ENCODE results near the gene RGS7BP. TPM values are rescaled to one million over a fixed set of nuclear protein-coding genes. Genes with fewer than 3 reads are reported as not detected.

RGS7BP gene
- total and polyA plus RNA-seq, 9 donors, result 1.4 to 6.5 (median 4.3) TPM

DNA sequence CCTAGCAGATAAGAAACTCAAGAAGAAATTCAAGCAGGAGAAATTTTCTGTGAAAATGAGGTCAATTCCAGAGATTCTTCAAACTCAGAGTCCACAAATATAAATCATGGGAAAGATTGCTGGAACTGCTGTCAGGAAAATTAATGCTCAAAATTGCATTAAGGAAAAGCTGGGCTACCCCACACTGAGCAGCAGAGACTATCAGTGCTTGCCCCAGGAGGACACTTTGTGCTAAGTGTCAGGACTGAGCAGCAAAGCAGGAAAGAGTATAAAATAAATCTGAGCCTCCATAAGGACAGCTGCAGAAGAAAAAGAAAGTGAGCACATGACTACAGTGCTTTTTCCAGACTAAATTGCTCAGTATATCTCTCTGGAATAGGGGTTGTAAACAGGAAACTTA lies 81.6 kb downstream of the RGS7BP start:
- no peak for DNase-seq
- Histone ChIP-seq H3K4me1 (ENCODE audit: insufficient read depth) (peaks cover 8% of the 10 kb centered on the region), H3K4me3 (no peak overlapping the region), H3K36me3 (no peaks in the 10 kb centered on the region), H3K27ac (no peak overlapping the region), H3K9me3 (no peaks in the 10 kb centered on the region), H3K27me3 (no peaks in the 10 kb centered on the region)
- intact Hi-C loops (cut with DNase I), result no loop called here
- TF ChIP-seq EP300 (IDR thresholded peaks at IDR 0.05) (no peak), POLR2A (IDR thresholded peaks at IDR 0.05) (no peak)
- TF ChIP-seq, protein P1, sequence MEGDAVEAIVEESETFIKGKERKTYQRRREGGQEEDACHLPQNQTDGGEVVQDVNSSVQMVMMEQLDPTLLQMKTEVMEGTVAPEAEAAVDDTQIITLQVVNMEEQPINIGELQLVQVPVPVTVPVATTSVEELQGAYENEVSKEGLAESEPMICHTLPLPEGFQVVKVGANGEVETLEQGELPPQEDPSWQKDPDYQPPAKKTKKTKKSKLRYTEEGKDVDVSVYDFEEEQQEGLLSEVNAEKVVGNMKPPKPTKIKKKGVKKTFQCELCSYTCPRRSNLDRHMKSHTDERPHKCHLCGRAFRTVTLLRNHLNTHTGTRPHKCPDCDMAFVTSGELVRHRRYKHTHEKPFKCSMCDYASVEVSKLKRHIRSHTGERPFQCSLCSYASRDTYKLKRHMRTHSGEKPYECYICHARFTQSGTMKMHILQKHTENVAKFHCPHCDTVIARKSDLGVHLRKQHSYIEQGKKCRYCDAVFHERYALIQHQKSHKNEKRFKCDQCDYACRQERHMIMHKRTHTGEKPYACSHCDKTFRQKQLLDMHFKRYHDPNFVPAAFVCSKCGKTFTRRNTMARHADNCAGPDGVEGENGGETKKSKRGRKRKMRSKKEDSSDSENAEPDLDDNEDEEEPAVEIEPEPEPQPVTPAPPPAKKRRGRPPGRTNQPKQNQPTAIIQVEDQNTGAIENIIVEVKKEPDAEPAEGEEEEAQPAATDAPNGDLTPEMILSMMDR (IDR thresholded peaks at IDR 0.05), result no peak

DNA sequence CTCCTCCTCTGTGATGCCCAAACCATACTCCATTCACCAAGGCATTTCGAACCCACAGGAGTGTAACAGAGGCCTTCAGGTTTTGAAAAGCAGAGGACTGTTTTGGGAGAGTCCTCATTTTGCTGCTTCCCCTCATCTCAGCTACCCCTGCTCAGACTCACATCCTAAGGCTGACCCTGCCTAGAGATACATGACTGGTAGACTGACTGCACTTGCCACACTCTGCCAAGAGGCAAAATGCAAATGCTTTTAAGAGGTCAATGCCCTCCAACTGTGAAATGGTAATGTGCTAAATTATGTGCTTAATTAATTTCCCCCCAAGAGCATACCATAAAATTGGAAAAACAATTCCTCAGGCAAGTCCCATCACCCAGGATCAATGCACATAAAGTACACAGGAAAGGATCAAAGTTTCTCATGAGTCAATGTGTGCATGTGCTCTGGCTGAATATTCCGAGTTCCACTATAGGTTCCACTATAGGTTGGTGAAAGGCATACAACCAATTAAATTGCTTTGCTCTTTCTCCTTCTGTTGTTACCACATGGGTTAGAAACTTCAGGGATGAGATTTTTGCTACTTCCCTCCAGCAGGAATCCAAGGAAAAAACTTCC lies 87.0 kb downstream of the RGS7BP start:
- WGBS, 3 donors, result 42 to 47% (median 43%) methylated on average over 2 of the region's 2 CpGs
- H3K4me1 ChIP-seq (ENCODE audit: insufficient read depth), result peaks cover 3% of the 10 kb centered on the region
- H3K36me3 ChIP-seq, result no peaks in the 10 kb centered on the region
- no peak for DNase-seq
- intact Hi-C loops (cut with DNase I), result loop anchor here in 1 of 4 donors (10.0 kb wide), 1 partner anchor 448 kb away; no protein-coding TSS in a partner anchor
- TF ChIP-seq, protein P1 (IDR thresholded peaks at IDR 0.05), result no peak
- TF ChIP-seq EP300 (IDR thresholded peaks at IDR 0.05), result no peak
- no peak for TF ChIP-seq POLR2A (IDR thresholded peaks at IDR 0.05)
- no peak overlapping the region for H3K4me3 ChIP-seq
- no peak overlapping the region for H3K27ac ChIP-seq
- H3K9me3 ChIP-seq, result no peaks in the 10 kb centered on the region
- no peaks in the 10 kb centered on the region for H3K27me3 ChIP-seq

DNA sequence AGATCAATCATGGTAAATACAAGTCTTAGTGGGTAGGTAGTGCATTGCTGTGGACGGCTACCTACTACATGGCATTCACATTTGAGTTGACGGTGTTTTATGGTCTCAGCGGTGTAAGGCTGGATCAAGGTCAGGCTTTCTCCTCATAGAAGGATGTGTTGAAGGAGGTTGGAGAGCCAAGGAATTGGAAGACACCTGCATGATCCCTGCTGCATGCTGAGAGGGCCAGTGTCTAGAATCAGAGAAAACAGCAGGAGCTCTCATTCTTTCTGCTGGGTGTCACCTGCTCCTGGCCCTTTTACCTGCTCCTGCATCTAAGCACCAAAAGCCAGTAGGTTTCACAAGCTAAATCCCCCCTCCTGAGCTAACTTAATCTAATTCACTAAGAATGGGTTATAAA lies 88.2 kb downstream of the RGS7BP start:
- intact Hi-C loops (cut with DNase I), result loop anchor here in 1 of 4 donors (10.0 kb wide), 1 partner anchor 449 kb away; no protein-coding TSS in a partner anchor
- no peak overlapping the region for H3K4me3 ChIP-seq

DNA sequence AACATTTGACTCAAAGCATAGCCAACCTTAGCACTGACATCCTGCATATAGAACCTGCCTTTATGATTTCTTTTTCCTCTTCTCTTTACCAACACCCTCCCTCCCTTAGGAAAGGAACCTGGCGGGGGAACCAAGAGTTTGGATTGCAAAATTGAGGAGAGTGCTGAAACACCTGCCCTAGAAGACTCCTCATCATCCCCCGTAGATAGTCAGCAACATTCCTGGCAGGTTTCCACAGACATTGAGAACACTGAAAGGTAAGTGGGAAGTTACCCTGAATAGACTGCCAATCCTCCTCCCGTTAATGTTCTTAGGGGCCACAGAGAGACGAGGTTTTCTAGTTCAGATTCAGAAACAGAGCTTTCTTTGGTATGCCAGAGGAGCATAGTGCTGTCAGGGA lies 88.8 kb downstream of the RGS7BP start:
- peaks cover 1% of the 10 kb centered on the region for H3K4me1 ChIP-seq (ENCODE audit: insufficient read depth)
- no peak overlapping the region for H3K4me3 ChIP-seq
- no peaks in the 10 kb centered on the region for H3K27me3 ChIP-seq
- no peaks in the 10 kb centered on the region for H3K9me3 ChIP-seq
- no peak for DNase-seq
- intact Hi-C loops (cut with DNase I), result loop anchor here in 1 of 4 donors (10.0 kb wide), 1 partner anchor 450 kb away; no protein-coding TSS in a partner anchor
- H3K27ac ChIP-seq, result no peak overlapping the region
- no peaks in the 10 kb centered on the region for H3K36me3 ChIP-seq
- WGBS, 3 donors, result 38 to 47% (median 41%) methylated on average over 4 of the region's 4 CpGs
- TF ChIP-seq EP300 (IDR thresholded peaks at IDR 0.05) (no peak), POLR2A (IDR thresholded peaks at IDR 0.05) (no peak)

More for the DNA sequence above, 88.2 kb downstream of the RGS7BP start:
- H3K4me1 ChIP-seq (ENCODE audit: insufficient read depth), result peaks cover 1% of the 10 kb centered on the region
- TF ChIP-seq, protein P1 (IDR thresholded peaks at IDR 0.05), result no peak
- TF ChIP-seq EP300 (IDR thresholded peaks at IDR 0.05) (no peak), POLR2A (IDR thresholded peaks at IDR 0.05) (no peak)
- no peaks in the 10 kb centered on the region for H3K27me3 ChIP-seq
- WGBS, 3 donors, result 83 to 98% (median 92%) methylated on average over 3 of the region's 3 CpGs
- no peaks in the 10 kb centered on the region for H3K36me3 ChIP-seq
- H3K27ac ChIP-seq, result no peak overlapping the region
- no peaks in the 10 kb centered on the region for H3K9me3 ChIP-seq
- DNase-seq, result no peak
